IMR-90 (cell line): ENCODE results near the gene TMCC1. TPM values are rescaled to one million over a fixed set of nuclear protein-coding genes. Genes with fewer than 3 reads are reported as not detected.
A peak's percentile ranks its signal among the peaks of the same experiment; 100 is the strongest.

Experiments
- ATAC-seq: fragments of 200-7000 bp; cut with Tn5 transposase; 2 replicates; pipeline ENCODE4 v1.9.1; 2020; ENCODE audit warnings: low read depth, mild to moderate bottlenecking, moderate library complexity
- BruUV-seq: library from RNA; stranded (reverse); fragments of 400-500 nt; replicated peaks from 2 replicates; lab custom pipeline; 2021; lab: Mats Ljungman, UMichigan
- CTCF ChIA-PET: fragments of 300-600 bp; formaldehyde crosslinking; extraction: SDS; loops from one replicate; lab custom pipeline; 2021; ENCODE audit warnings: antibody characterized with exemption; lab: Yijun Ruan, JAX
- POLR2A ChIA-PET: fragments of 300-600 bp; sonication (Branson Sonifier 250); formaldehyde crosslinking; loops from one replicate; lab custom pipeline; 2022; ENCODE audit warnings: antibody characterized with exemption; ENCODE audit not compliant: unreplicated experiment; lab: Charles Lee
- DNase-seq: peaks from one replicate; pipeline ENCODE4 v3.0.0; 2013
- H2AFZ ChIP-seq: replicated peaks from 2 replicates; pipeline ENCODE3; 2013; ENCODE audit warnings: low read length, mild to moderate bottlenecking; ENCODE audit not compliant: poor library complexity
- H2AK5ac ChIP-seq: 2 replicates; pipeline ENCODE4 v1.6.1; 2013; ENCODE audit warnings: low read depth, low read length, inconsistent platforms
- H2AK9ac ChIP-seq: replicated peaks from 2 replicates; pipeline ENCODE3; 2013; ENCODE audit warnings: mild to moderate bottlenecking, low read depth, low read length, moderate library complexity; ENCODE audit not compliant: poor library complexity
- H2BK120ac ChIP-seq: 2 replicates; pipeline ENCODE4 v1.6.1; 2013; ENCODE audit warnings: low read depth, low read length, inconsistent platforms
- H2BK15ac ChIP-seq: 3 replicates; pipeline ENCODE4 v1.6.1; 2013; ENCODE audit warnings: low read depth, low read length, inconsistent platforms
- H2BK20ac ChIP-seq: 2 replicates; pipeline ENCODE4 v1.6.1; 2013; ENCODE audit warnings: low read depth, mild to moderate bottlenecking, inconsistent platforms, low read length, moderate library complexity
- H2BK5ac ChIP-seq: 2 replicates; pipeline ENCODE4 v1.6.1; 2013; ENCODE audit warnings: mild to moderate bottlenecking, low read depth, low read length, inconsistent platforms; ENCODE audit not compliant: poor library complexity, severe bottlenecking
- H3K14ac ChIP-seq: replicated peaks from 2 replicates; pipeline ENCODE4 v1.6.1; 2013; ENCODE audit warnings: low read depth, low read length, inconsistent platforms
- H3K18ac ChIP-seq: 2 replicates; pipeline ENCODE4 v1.6.1; 2013; ENCODE audit warnings: low read depth, low read length, control low read depth
- H3K23ac ChIP-seq: 2 replicates; pipeline ENCODE4 v1.6.1; 2013; ENCODE audit warnings: low read depth, low read length, inconsistent platforms
- H3K27ac ChIP-seq: 2 replicates; pipeline ENCODE4 v1.5.1; 2013; ENCODE audit warnings: mild to moderate bottlenecking, control low read depth, low read length; ENCODE audit not compliant: insufficient read depth
- H3K27me3 ChIP-seq: 2 replicates; pipeline ENCODE4 v1.6.1; 2013; ENCODE audit warnings: low read length; ENCODE audit not compliant: control insufficient read depth, insufficient read depth
- H3K36me3 ChIP-seq: 2 replicates; pipeline ENCODE4 v1.6.1; 2013; ENCODE audit warnings: low read length, mixed read lengths; ENCODE audit not compliant: control insufficient read depth, insufficient read depth
- H3K4ac ChIP-seq: 2 replicates; pipeline ENCODE4 v1.6.1; 2013; ENCODE audit warnings: low read depth, low read length, inconsistent platforms
- H3K4me1 ChIP-seq: 2 replicates; pipeline ENCODE4 v1.6.1; 2013; ENCODE audit warnings: low read length, mixed read lengths; ENCODE audit not compliant: control insufficient read depth, insufficient read depth
- H3K4me2 ChIP-seq: 2 replicates; pipeline ENCODE4 v1.6.1; 2013; ENCODE audit warnings: low read depth, mild to moderate bottlenecking, control low read depth, low read length, moderate library complexity
- H3K4me3 ChIP-seq: 2 replicates; pipeline ENCODE4 v1.5.1; 2013; ENCODE audit warnings: low read depth, mild to moderate bottlenecking, control low read depth, low read length, moderate library complexity; ENCODE audit not compliant: insufficient read depth
- H3K56ac ChIP-seq: 2 replicates; pipeline ENCODE4 v1.6.1; 2013; ENCODE audit warnings: low read length, inconsistent platforms; ENCODE audit not compliant: insufficient read depth; ENCODE audit errors: extremely low read depth
- H3K79me1 ChIP-seq, 2 experiments: 2 replicates each; pipeline ENCODE4 v1.6.1; 2013; ENCODE audit warnings: low read length in 2 of 2, inconsistent platforms in 1 of 2, low read depth in 1 of 2
- H3K9ac ChIP-seq: 2 replicates; pipeline ENCODE4 v1.6.1; 2013; ENCODE audit warnings: low read depth, low read length, control low read depth
- H3K9me1 ChIP-seq: 2 replicates; pipeline ENCODE4 v1.6.1; 2013; ENCODE audit warnings: low read length, inconsistent platforms; ENCODE audit not compliant: insufficient read depth
- H3K9me3 ChIP-seq: 2 replicates; pipeline ENCODE4 v1.6.1; 2013; ENCODE audit warnings: low read length; ENCODE audit not compliant: control insufficient read depth, insufficient read depth
- H4K20me1 ChIP-seq: 2 replicates; pipeline ENCODE4 v1.6.1; 2013; ENCODE audit warnings: low read length, inconsistent platforms; ENCODE audit not compliant: insufficient read depth
- H4K5ac ChIP-seq: 2 replicates; pipeline ENCODE4 v1.6.1; 2013; ENCODE audit warnings: mild to moderate bottlenecking, low read depth, low read length, control low read depth
- H4K8ac ChIP-seq, 2 experiments: 2 replicates each; pipeline ENCODE4 v1.6.1; 2013; ENCODE audit warnings: low read depth in 2 of 2, low read length in 2 of 2, control low read depth in 1 of 2, inconsistent platforms in 1 of 2
- H4K91ac ChIP-seq: 2 replicates; pipeline ENCODE4 v1.6.1; 2013; ENCODE audit warnings: low read depth, low read length, inconsistent platforms; ENCODE audit not compliant: insufficient read depth
- BHLHE40 ChIP-seq: fragments of 150-350 bp; IDR thresholded peaks from 2 replicates; pipeline ENCODE4 v1.6.1; 2016; ENCODE audit warnings: mild to moderate bottlenecking, low read depth, low read length
- MAZ ChIP-seq: IDR thresholded peaks from 2 replicates; pipeline ENCODE4 v1.6.1; 2012; ENCODE audit warnings: low read depth, mild to moderate bottlenecking, low read length, improper control_type of control experiment, moderate library complexity, borderline replicate concordance
- RAD21 ChIP-seq: IDR thresholded peaks from 2 replicates; pipeline ENCODE4 v1.6.1; 2012; ENCODE audit warnings: low read length, improper control_type of control experiment
- RFX5 ChIP-seq: IDR thresholded peaks from 2 replicates; pipeline ENCODE4 v1.8.0; 2012; ENCODE audit warnings: low read depth, mild to moderate bottlenecking, low read length, moderate library complexity
- SMC3 ChIP-seq: fragments of 150-350 bp; IDR thresholded peaks from 2 replicates; pipeline ENCODE4 v1.6.1; 2016; ENCODE audit warnings: low read depth, mild to moderate bottlenecking, antibody characterized with exemption, low read length, moderate library complexity
- WGBS, 2 experiments: methylation state at CpG; one replicate each; pipeline versions ENCODE4 v1.1.5 to v1.1.7; 2013; ENCODE audit warnings: missing lambda C conversion rate in 2 of 2; ENCODE audit not compliant: insufficient read length in 1 of 2; ENCODE audit errors: extremely low coverage in 2 of 2; 5-methylcytosine and 5-hydroxymethylcytosine counted together
- dilution Hi-C: fragments of 300-500 bp; cut with HindIII; formaldehyde crosslinking; loops from one replicate; pipeline ENCODE4 v1.14.3; 2018; ENCODE audit warnings: low sequenced_read_pairs; ENCODE audit not compliant: unreplicated experiment
- in situ Hi-C: fragments of 300-500 bp; cut with MboI; formaldehyde crosslinking; loops from 3 replicates; pipeline ENCODE4 v1.14.3; 2019; ENCODE audit warnings: low sequenced_read_pairs, inconsistent platforms, mixed read lengths
- intact Hi-C: fragments of 100-400 bp; cut with micrococcal nuclease; formaldehyde crosslinking; loops from 2 replicates; pipeline ENCODE4 v1.10.0; 2022
- polyA plus RNA-seq, 3 experiments: library from polyadenylated mRNA; depleted of rRNA; stranded (reverse); fragments of >200 nt; gene quantifications; 2 replicates each; pipeline ENCODE4 v1.2.3, GENCODE V29; 2012; ENCODE audit warnings: low replicate concordance in 1 of 3
- total RNA-seq: library from RNA; depleted of rRNA; stranded (reverse); fragments of >200 nt; gene quantifications from 2 replicates; pipeline ENCODE4 v1.2.3, GENCODE V29; 2012

The TMCC1 gene
- total and polyA plus RNA-seq, 2 of the 4 experiments (the other 2 are of a cell fraction), result 5.0 to 7.3 TPM

- BruUV-seq, result TSS peak; percentile 92
These were observed 287.4 kb downstream of the TMCC1 start for GRCh38 chr3:129605922-129606635.

More at GRCh38 chr3:129605922-129606635, 287.4 kb downstream of the TMCC1 start:
- peak overlapping the region; percentile 95 for H3K4me3 ChIP-seq
- H2BK120ac ChIP-seq, result peak overlapping the region; percentile 17; the same call in 1 of the 2 replicates
- H4K5ac ChIP-seq, result peak overlapping the region; percentile 47; the same call in 1 of the 2 replicates
- CTCF ChIA-PET, result interaction anchor here (1.2 to 2.0 kb wide), 2 partner anchors 10 to 116 kb away, joined by 3 to 8 read pairs; no protein-coding TSS in a partner anchor
- H3K27ac ChIP-seq, result peak overlapping the region; percentile 65; the same call in 1 of the 2 replicates
- no peak overlapping the region for H2BK15ac ChIP-seq
- peaks cover 8 to 32% of the 10 kb centered on the region in 2 experiments for H3K79me1 ChIP-seq
- H3K18ac ChIP-seq, result no peak overlapping the region
- peak overlapping the region; percentile 88 for H2AFZ ChIP-seq
- no peaks in the 10 kb centered on the region for H3K9me3 ChIP-seq
- peaks cover 35% of the 10 kb centered on the region for H4K20me1 ChIP-seq
- H3K9me1 ChIP-seq, result 0 out of 2 replicates have a peak, but pooled peaks cover 12% of the 10 kb centered on the region
- H2AK5ac ChIP-seq, result peak overlapping the region; percentile 63
- no peaks in the 10 kb centered on the region for H3K36me3 ChIP-seq
- DNase-seq, result peak; percentile 43
- peak overlapping the region; percentile 87 for H3K14ac ChIP-seq
- H2AK9ac ChIP-seq, result peak overlapping the region; percentile 48
- H3K4me1 ChIP-seq, result peaks cover 26% of the 10 kb centered on the region
- POLR2A ChIA-PET, result interaction anchor here (1.0 kb wide), 1 partner anchor 10 kb away, joined by 3 read pairs; no protein-coding TSS in a partner anchor
- H4K8ac ChIP-seq, result no peak overlapping the region
- 3% methylated on average over 28 of the region's 98 CpGs; no CpG with 5 or more reads in 1 of the 2 experiments for WGBS, 2 experiments
- in situ Hi-C loops (loop anchor here (25.0 kb wide), 1 partner anchor 219 kb away; no protein-coding TSS in a partner anchor), dilution Hi-C loops (no loop called here), intact Hi-C loops (no loop called here)
- H3K27me3 ChIP-seq, result no peaks in the 10 kb centered on the region
- peak overlapping the region; percentile 92 for H3K4me2 ChIP-seq
- no peak overlapping the region for H2BK20ac ChIP-seq
- ATAC-seq, result peak; percentile 3; the same call in 1 of the 2 replicates
- no peak for TF ChIP-seq MAZ
- TF ChIP-seq RAD21, result no peak
- no peak for TF ChIP-seq RFX5
- TF ChIP-seq BHLHE40, result peak; percentile 58; the same call in 1 of the 2 replicates
- TF ChIP-seq SMC3, result no peak
- H3K23ac ChIP-seq, result peak overlapping the region; percentile 88
- H3K56ac ChIP-seq, result no peak overlapping the region
- peak overlapping the region; percentile 17; the same call in 1 of the 2 replicates for H4K91ac ChIP-seq
- H2BK5ac ChIP-seq, result peak overlapping the region; percentile 68
- peak overlapping the region; percentile 79; the same call in 1 of the 2 replicates for H3K9ac ChIP-seq
- peak overlapping the region; percentile 78 for H3K4ac ChIP-seq
